Measurements from ENCODE around the gene PLCD3.

DNA sequence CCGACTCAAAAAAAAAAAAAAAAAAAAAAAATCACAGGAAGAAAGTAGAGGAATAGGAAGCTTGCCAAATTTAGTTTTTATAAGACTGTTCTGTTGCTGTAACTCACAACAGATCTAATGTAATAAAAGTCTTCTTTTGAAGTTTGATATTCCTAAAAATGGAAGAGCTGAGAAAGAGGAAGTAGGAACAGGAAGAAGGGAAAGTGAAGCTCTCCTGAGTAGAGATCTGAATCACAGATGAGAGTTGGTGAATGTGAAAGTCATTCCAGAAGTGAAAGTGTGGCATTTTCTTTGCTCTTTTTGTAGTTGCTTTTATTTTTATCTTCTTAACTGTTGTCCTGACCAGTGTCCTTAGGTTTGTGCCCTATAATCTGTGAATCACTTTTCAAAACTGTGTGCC lies 69.1 kb downstream of the PLCD3 start:
- TF ChIP-seq, protein P1, sequence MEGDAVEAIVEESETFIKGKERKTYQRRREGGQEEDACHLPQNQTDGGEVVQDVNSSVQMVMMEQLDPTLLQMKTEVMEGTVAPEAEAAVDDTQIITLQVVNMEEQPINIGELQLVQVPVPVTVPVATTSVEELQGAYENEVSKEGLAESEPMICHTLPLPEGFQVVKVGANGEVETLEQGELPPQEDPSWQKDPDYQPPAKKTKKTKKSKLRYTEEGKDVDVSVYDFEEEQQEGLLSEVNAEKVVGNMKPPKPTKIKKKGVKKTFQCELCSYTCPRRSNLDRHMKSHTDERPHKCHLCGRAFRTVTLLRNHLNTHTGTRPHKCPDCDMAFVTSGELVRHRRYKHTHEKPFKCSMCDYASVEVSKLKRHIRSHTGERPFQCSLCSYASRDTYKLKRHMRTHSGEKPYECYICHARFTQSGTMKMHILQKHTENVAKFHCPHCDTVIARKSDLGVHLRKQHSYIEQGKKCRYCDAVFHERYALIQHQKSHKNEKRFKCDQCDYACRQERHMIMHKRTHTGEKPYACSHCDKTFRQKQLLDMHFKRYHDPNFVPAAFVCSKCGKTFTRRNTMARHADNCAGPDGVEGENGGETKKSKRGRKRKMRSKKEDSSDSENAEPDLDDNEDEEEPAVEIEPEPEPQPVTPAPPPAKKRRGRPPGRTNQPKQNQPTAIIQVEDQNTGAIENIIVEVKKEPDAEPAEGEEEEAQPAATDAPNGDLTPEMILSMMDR (IDR thresholded peaks at IDR 0.05; ENCODE audit: low read depth, low read length, poor library complexity, severe bottlenecking), result no peak
- no peak for TF ChIP-seq EZH2phosphoT487 (IDR thresholded peaks at IDR 0.05; ENCODE audit: borderline replicate concordance, low read length)

Data from DOHH2 (cell line).